ENCODE data around the gene CWC15.

The CWC15 gene

GRCh38 chr11:94998285-94998684 is 24.9 kb upstream of the CWC15 start:
- no peak for TF ChIP-seq CTCF (IDR thresholded peaks at IDR 0.05; ENCODE audit: low read depth, low read length)
- DNase-seq (ENCODE audit: extremely low read depth, low read depth), result no peak

DNA sequence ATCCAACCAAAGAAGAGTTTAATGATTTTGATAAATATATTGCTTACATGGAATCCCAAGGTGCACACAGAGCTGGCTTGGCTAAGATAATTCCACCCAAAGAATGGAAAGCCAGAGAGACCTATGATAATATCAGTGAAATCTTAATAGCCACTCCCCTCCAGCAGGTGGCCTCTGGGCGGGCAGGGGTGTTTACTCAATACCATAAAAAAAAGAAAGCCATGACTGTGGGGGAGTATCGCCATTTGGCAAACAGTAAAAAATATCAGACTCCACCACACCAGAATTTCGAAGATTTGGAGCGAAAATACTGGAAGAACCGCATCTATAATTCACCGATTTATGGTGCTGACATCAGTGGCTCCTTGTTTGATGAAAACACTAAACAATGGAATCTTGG is 24.1 kb upstream of the CWC15 start:
- TF ChIP-seq CTCF (IDR thresholded peaks at IDR 0.05; ENCODE audit: low read depth, low read length), result no peak
- DNase-seq (ENCODE audit: extremely low read depth, low read depth), result no peak

DNA sequence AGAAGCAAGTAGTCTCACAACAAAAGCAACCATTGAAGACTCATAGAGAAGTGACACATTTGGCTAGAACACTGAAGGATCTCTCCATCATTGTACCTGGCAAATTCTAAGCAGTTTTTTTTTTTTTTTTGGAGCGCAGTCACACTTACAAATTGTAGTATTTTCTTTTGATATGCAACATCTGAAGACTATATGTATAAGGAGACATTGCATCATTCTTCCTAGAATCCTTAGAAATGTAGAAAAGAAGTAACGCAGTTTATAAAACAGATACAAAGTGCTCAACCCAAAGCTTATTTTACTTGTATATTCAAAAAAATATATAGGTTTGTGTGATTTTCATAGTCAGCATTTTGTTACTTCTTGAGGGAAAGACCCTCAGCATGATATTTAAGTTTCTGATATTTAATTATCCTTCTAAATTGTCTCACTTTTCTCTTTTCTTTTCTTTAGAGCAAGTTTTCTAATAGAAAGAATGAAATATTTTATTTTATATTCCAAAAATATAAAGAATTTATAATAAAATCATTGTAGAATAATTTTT is 20.1 kb upstream of the CWC15 start:
- TF ChIP-seq CTCF (IDR thresholded peaks at IDR 0.05; ENCODE audit: low read depth, low read length), result no peak
- DNase-seq (ENCODE audit: extremely low read depth, low read depth), result no peak

DNA sequence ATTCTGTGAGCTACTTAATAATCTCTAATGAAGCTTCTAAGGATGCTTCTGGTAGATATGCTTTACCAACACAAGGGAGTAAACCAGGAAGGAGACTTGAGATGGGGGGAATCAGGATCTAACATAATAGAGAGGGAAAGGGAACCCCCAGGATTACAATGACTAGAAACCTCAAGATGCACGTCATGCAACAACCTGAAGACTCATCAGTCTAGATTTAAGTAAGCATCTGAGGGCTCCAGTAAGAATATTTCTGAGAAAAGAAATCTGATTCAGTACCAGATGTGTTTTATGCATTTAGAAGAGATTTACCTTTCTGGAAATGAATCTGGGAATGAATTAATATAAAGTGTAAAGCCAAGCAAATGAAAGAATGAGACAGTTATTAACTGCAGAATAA is 15.4 kb upstream of the CWC15 start:
- DNase-seq (ENCODE audit: extremely low read depth, low read depth), result no peak
- TF ChIP-seq CTCF (IDR thresholded peaks at IDR 0.05; ENCODE audit: low read depth, low read length), result no peak

- no peak for DNase-seq (ENCODE audit: extremely low read depth, low read depth)
- no peak for TF ChIP-seq CTCF (IDR thresholded peaks at IDR 0.05; ENCODE audit: low read depth, low read length)
Measured at GRCh38 chr11:94987378-94987777, 14.0 kb upstream of the CWC15 start.

DNA sequence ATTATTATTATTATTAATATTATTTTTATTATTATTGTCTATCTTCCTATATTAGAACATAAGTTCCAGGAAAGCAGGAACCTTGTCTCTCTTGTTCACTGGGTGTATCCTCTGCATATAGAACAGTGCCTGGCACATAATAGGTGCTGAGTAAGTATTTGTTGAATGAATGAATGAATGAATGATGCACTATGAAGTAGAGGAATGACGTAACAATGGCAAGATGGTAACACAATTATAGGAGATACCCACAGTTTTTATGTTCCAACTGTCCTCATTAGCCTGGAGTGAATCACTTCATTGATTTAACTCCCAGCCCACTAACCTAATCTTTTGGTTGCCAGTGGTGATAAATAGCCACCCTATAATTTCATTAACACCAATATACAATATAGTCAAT is 2.2 kb upstream of the CWC15 start:
- no peak for TF ChIP-seq CTCF (IDR thresholded peaks at IDR 0.05; ENCODE audit: low read depth, low read length)
- DNase-seq (ENCODE audit: extremely low read depth, low read depth), result no peak

GRCh38 chr11:94974178-94974577 is 822 bp upstream of the CWC15 start:
- TF ChIP-seq CTCF (IDR thresholded peaks at IDR 0.05; ENCODE audit: low read depth, low read length), result no peak

More at GRCh38 chr11:94974178-94974577, 822 bp upstream of the CWC15 start:
- no peak for DNase-seq (ENCODE audit: extremely low read depth, low read depth)
